Left lobe of liver (tissue), 2 donors: ENCODE data around the gene TMCO4. TPM values are rescaled to one million over a fixed set of nuclear protein-coding genes. Genes with fewer than 3 reads are reported as not detected.

Source experiments
- ATAC-seq: fragments of 200-7000 bp; cut with Tn5 transposase; one replicate; pipeline ENCODE4 v1.9.1; 2020; ENCODE audit warnings: mild to moderate bottlenecking, moderate library complexity
- DNase-seq: peaks from one replicate; pipeline ENCODE4 v3.0.0-alpha.2; 2020; ENCODE audit warnings: low spot score
- total RNA-seq: library from RNA; stranded (reverse); gene quantifications from one replicate; pipeline ENCODE4 v1.2.1, GENCODE V29; 2021
- donor health status: DM: no; HTN: no; CAD: no; lungs with moderate emphysema.
- donor health status: DM: no; HTN: yes; CAD: no.

TMCO4 gene
- total RNA-seq, 1 donor from 2014 or later, result 9.8 TPM

DNA sequence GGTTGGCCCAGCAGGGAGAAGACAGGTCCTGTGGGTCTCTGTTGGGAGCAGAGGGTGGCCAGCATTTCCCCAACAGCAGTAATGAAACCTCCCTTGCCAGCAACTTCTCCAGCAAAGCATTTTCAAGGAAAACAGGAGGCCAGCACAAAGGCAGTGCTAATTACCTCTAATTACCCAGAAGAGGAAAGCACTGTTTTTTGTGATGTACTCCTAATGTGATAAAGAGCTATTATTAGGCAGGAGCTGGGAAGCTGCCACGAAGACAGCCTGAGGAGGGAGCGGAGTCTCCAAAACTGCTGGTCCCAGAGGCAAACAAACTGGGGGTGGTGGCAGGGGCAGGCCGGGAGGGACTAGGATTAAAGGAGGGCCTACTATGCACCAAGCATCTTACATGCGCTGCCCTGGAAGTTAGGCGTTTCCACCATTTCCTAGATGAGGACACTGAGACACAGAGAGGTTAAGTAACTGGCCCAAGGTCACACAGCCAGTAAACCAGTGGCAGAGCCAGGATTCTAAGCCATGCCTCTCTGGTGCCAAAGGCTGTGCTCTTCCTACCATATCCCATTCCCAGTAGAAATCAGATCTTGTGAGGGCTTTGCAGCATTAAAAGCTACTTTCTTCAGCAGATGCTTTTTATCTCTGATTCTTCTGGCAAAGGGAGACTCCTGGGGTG, 110.5 kb downstream of the TMCO4 start:
- no peak for DNase-seq
- no peak for ATAC-seq

DNA sequence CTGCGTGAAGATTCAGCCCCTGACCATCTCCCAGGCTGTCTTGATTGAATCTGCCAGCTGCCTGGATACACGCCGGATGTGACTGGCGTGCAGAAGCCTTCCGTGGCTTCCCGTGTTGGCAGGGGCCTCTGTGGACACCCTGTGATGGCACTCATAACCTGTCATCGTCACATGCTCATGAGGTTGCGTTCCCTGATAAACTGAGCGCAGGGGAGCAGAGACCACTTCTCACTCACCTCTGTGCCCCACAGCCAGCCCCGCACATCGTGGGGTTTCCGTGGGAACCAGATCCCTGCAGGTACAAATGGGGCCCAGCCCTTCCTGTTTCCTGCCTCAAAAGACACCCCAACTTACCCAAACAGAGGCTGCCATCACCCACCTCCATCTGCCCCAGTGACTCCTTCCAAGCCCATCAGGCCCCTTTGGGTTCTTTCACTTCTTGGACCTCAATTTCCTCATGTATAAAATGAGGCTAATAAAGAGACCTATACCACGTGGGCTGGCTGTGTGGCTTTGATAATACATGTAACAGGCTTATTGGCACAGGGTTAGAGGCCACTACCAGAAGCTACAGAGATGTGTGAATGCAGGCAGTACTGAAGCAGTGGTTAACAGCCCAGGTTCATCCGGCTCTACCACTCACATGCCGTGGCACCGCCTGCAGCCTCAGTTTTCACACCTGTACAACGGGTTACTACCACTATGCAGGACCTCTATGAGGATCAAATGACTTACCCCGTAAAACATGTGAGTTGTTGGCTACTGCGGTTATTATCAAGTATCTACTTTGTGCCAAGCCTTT, 111.5 kb downstream of the TMCO4 start:
- no peak for DNase-seq
- no peak for ATAC-seq

DNA sequence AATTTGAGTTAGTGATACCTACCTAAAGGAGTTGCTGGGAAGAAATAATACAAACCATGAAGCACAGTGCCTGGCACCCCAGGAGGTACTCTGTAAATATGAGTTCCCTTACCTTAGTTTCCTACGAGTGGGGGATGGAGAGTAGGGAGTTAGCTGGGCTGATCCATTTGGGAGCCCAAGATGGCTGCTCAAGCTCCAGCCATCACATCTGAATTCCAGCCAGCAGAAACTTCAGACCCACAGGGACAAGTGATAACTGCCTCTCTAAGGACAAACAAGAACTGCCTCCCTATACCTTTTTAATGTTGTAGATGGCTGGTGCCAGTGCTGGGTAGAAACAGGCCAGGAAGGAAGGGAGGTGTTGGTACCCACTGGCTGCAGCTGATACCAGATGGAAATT, 112.3 kb downstream of the TMCO4 start:
- DNase-seq, result no peak

DNA sequence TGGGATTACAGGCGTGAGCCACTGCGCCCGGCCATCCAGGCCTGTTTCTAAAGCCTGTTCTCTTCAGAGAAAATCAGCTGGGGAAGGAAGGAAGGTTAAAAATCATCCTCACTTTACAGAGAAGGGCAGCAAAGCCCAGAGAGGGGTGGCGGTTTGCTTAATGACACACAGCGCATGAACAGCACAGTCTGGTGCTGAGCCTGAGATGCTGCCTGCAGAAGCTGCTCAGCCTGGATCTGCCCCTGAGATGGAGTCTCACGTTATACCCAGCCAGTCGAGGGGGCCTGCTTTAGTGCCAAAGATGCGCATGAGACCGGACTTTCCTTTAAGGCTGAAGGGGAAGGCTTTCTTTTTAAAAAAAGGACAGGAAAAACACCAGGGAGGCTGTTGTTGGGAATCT, 113.7 kb downstream of the TMCO4 start:
- ATAC-seq (no peak), DNase-seq (no peak)

More for the DNA sequence above, 112.3 kb downstream of the TMCO4 start:
- no peak for ATAC-seq

DNA sequence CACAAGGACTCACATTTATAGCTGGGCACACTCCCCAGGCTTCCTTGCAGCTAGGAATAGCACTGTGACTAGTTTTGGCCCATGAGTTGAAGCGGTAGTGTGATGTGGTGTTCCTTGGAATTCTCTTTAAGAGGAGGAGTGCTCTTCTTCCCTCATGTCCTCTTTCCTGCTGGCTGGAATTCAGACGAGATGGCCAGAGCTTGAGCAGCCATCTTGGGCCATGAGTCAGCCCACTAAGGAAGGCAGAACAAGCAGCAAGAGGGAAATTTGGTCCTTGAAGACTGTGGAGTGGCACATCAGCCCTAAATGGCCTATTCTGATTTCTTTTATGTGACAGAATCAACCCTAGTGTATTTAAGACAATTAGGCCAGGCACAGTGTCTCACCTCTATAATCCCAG, 115.0 kb downstream of the TMCO4 start:
- no peak for ATAC-seq
- DNase-seq, result no peak

DNA sequence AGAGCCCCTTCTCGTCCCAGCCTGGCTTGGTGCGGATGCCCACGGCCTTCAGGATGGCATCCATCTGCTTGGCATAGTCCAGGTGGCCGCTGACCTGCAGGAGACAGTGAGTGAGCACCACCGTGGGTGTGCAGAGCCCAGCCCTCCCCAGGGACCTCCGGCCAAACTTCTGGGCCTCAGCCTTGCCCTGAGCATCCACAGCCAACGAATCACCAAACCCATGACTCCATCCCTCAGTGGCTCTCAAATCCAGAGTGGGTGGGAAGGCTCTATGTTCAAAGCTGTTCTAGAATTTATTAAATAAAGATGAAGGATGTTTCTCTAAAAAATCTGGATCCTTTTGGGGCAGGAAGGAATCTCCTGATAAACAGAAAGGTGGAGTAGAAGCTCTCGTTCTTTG, 116.4 kb downstream of the TMCO4 start:
- ATAC-seq (no peak), DNase-seq (no peak)

DNA sequence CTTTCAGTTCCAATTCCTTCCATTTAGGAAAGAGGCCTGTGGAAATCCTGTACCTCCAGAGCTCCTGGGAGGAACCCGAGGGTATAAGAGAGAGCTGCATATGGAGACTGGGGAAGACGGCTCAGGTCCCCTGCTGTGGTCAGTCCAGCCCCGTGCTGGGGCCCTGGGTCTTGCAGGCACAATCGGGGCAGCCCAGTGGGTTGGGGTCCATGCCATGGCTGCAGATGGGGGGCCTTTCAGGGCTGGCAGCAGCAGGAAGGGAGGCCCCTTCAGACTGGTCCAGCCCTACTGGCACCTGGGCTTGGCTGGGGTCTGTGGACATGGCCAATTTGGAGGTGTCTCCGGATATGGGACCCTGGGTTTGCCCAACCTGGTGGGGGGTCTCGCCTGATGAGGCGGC, 116.8 kb downstream of the TMCO4 start:
- DNase-seq (no peak), ATAC-seq (no peak)

- ATAC-seq (no peak), DNase-seq (no peak)
Measured at GRCh38 chr1:19682257-19682656, 117.5 kb downstream of the TMCO4 start.

- DNase-seq (no peak), ATAC-seq (no peak)
Measured at GRCh38 chr1:19680644-19681043, 119.1 kb downstream of the TMCO4 start.

GRCh38 chr1:19679691-19680090, 120.0 kb downstream of the TMCO4 start:
- ATAC-seq (peak; percentile 8), DNase-seq (no peak)

GRCh38 chr1:19678931-19679453, 120.7 kb downstream of the TMCO4 start:
- DNase-seq, result no peak
- ATAC-seq, result no peak

GRCh38 chr1:19678493-19678892, 121.2 kb downstream of the TMCO4 start:
- no peak for DNase-seq
- peak; percentile 9 for ATAC-seq

DNA sequence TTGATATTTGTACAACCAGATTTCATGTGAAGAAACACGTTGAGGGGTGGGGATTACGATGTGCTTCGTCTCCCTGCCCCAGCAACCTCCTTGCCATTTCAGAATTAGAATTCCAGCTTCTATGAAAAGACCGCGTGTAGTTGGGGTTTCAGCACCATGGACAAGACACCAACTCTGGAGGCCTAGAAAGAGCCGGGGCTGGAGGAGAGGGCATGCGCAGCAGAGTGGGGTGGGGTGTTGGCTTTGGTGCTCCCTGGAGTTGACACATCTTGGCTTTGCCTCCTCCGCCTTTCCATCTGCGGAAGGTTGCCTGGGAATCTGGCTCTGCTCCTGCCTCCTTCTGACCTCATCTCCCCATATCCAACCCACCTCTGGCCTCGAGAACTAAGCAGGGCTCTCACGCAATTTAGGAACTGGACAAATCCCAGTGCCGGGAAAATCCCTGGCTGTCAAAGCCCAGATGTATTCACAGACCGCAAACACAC, 123.2 kb downstream of the TMCO4 start:
- ATAC-seq, result peak; percentile 56
- no peak for DNase-seq

DNA sequence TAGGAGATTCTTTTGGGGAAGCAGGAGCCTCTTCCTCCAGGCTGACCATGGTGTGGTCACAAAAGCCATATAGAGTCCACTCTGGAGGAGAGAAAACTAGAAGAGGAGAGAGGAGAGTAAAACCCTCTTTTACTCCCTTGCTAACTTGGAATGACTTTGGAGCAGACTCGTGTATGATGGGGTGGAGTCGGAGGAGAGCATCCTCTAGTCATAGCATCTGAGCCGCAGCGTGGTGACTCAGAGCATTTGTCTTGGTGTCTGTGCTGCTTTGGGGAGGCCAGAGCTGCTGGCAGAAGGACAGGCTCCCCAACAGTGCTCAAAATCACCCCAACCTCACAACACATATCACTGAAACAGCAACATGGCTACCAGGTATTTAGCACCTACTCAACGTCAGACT, 123.9 kb downstream of the TMCO4 start:
- ATAC-seq, result no peak
- DNase-seq, result no peak

DNA sequence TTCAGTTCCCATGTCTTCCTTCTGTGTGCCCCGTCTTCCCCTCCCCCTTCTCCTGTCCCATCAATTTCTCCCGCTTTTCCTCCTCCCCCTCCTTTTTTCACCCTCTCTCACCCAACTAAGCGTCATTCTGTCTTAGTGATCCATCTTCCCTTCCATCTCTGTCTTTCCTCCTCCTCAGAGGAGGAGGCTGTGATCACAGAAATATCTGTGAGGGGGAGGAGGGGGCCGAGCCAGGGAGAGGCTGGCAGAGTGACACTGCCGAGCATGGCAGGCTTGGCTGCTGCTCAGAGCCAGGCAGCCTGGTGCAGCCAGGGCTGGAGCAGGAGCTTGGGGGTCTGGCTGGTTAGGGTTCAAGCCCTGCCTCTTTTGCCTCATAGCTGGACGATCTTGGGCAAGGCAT, 127.5 kb downstream of the TMCO4 start:
- ATAC-seq (no peak), DNase-seq (no peak)

DNA sequence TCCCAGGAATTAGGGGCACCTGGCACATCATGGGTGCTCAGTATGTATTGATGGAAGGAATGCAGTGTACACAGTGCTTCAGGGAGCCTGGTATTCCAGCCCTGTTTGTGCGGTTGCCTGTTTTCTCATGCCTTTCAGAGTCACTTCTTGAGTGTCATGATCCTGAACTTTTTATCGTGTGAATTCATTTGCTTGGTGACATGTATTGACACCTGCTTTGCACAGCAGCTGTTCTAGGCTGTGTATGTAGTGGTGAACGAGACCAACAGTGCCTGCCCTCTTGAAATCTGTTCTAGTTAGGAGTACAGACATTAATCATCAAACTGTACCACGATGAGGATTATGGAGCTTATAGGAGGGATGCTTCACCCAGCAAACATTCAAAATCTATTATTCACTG, 128.9 kb downstream of the TMCO4 start:
- ATAC-seq, result no peak
- no peak for DNase-seq

GRCh38 chr1:19668888-19669287, 130.8 kb downstream of the TMCO4 start:
- DNase-seq (no peak), ATAC-seq (no peak)

DNA sequence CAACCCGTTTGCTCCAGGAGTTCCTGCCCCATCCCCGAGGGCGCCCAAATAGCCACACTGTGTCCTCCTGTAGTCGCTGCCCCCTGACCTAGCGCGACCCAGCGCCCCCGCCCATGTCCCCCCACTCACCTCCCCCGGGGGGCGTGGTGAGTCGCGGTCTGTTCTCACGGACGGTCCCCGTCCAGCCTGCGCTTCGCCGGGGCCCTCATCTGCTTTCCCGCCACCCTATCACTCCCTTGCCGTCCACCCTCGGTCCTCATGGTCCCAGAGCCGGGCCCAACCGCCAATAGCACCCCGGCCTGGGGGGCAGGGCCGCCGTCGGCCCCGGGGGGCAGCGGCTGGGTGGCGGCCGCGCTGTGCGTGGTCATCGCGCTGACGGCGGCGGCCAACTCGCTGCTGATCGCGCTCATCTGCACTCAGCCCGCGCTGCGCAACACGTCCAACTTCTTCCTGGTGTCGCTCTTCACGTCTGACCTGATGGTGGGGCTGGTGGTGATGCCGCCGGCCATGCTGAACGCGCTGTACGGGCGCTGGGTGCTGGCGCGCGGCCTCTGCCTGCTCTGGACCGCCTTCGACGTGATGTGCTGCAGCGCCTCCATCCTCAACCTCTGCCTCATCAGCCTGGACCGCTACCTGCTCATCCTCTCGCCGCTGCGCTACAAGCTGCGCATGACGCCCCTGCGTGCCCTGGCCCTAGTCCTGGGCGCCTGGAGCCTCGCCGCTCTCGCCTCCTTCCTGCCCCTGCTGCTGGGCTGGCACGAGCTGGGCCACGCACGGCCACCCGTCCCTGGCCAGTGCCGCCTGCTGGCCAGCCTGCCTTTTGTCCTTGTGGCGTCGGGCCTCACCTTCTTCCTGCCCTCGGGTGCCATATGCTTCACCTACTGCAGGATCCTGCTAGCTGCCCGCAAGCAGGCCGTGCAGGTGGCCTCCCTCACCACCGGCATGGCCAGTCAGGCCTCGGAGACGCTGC, 133.9 kb downstream of the TMCO4 start:
- DNase-seq (no peak), ATAC-seq (no peak)

- DNase-seq (no peak), ATAC-seq (no peak)
Measured at GRCh38 chr1:19665186-19665495, 134.6 kb downstream of the TMCO4 start.

GRCh38 chr1:19664453-19665185, 135.1 kb downstream of the TMCO4 start, which contains the start of gene HTR6:
Gene HTR6 (plus strand): TSS chr1:19664875. CDS start chr1:19665754, 879 bp downstream.
- ATAC-seq (no peak), DNase-seq (no peak)
